Osteoblast (primary cell): Measurements from ENCODE around the gene TNFSF13B. TPM values are rescaled to one million over a fixed set of nuclear protein-coding genes. Genes with fewer than 3 reads are reported as not detected.
"Not testable (repeated sequence)": the region's sequence is repeated elsewhere in the genome, so short reads cannot be mapped to it uniquely, and the experiment has no call there.

ENCODE experiments used
- DNase-seq: peaks from one replicate; pipeline ENCODE4 v3.0.0; 2011; ENCODE audit warnings: low spot score, mixed read lengths; ENCODE audit not compliant: insufficient read length; ENCODE audit errors: missing footprints
- H2AFZ ChIP-seq: 2 replicates; pipeline ENCODE4 v1.6.0; 2011; ENCODE audit warnings: mild to moderate bottlenecking, low read length
- H3K27ac ChIP-seq: 2 replicates; pipeline ENCODE4 v1.5.1; 2011; ENCODE audit warnings: mild to moderate bottlenecking, low read depth, low read length, moderate library complexity
- H3K27me3 ChIP-seq: 2 replicates; pipeline ENCODE4 v1.6.0; 2012; ENCODE audit warnings: mild to moderate bottlenecking, control low read depth, inconsistent platforms, low read length, moderate library complexity; ENCODE audit not compliant: insufficient read depth
- H3K36me3 ChIP-seq: 2 replicates; pipeline ENCODE4 v1.5.1; 2011; ENCODE audit warnings: mild to moderate bottlenecking, low read length, control low read depth, moderate library complexity; ENCODE audit not compliant: insufficient read depth
- H3K4me1 ChIP-seq: 2 replicates; pipeline ENCODE4 v1.5.1; 2011; ENCODE audit warnings: mild to moderate bottlenecking, low read length, control low read depth, moderate library complexity; ENCODE audit not compliant: insufficient read depth
- H3K4me2 ChIP-seq: 2 replicates; pipeline ENCODE4 v1.6.0; 2011; ENCODE audit warnings: mild to moderate bottlenecking, low read length; ENCODE audit not compliant: insufficient read depth
- H3K4me3 ChIP-seq: fragments of 200-600 bp; sonication (generic); 3 replicates; pipeline ENCODE4 v1.5.1; 2012; ENCODE audit warnings: mild to moderate bottlenecking, low read length, inconsistent platforms; ENCODE audit not compliant: insufficient read depth
- H3K79me2 ChIP-seq: 2 replicates; pipeline ENCODE4 v1.6.0; 2012; ENCODE audit warnings: mild to moderate bottlenecking, low read length, control low read depth, inconsistent platforms; ENCODE audit not compliant: insufficient read depth
- H3K9me3 ChIP-seq: 2 replicates; pipeline ENCODE4 v1.5.1; 2011; ENCODE audit warnings: low read depth, low read length, control low read depth
- H4K20me1 ChIP-seq: 2 replicates; pipeline ENCODE4 v1.6.0; 2012; ENCODE audit warnings: mild to moderate bottlenecking, low read length, control low read depth; ENCODE audit not compliant: insufficient read depth
- CTCF ChIP-seq: IDR thresholded peaks from 2 replicates; pipeline ENCODE4 v1.5.1; 2011; ENCODE audit warnings: mild to moderate bottlenecking, low read depth, low read length, moderate library complexity; ENCODE audit errors: extremely low read depth
- total RNA-seq: library from RNA; depleted of rRNA; stranded (reverse); fragments of >200 nt; gene quantifications from 2 replicates; pipeline ENCODE4 v1.2.3, GENCODE V29; 2012

The TNFSF13B gene
- total RNA-seq, 1 donor: 2.2 TPM

- no peak overlapping the region for H2AFZ ChIP-seq
- no peaks in the 10 kb centered on the region for H3K79me2 ChIP-seq
- no peak for TF ChIP-seq CTCF
- H3K36me3 ChIP-seq: no peaks in the 10 kb centered on the region
- H3K27me3 ChIP-seq: no peaks in the 10 kb centered on the region
- no peak overlapping the region for H3K4me3 ChIP-seq
- no peaks in the 10 kb centered on the region for H3K9me3 ChIP-seq
- no peak overlapping the region for H3K4me2 ChIP-seq
- H3K27ac ChIP-seq: no peak overlapping the region
- H3K4me1 ChIP-seq: peaks cover 8% of the 10 kb centered on the region
- no peaks in the 10 kb centered on the region for H4K20me1 ChIP-seq
- no peak for DNase-seq
Observed at GRCh38 chr13:108267347-108267746, 2.2 kb upstream of the TNFSF13B start.

- H3K4me1 ChIP-seq, H2AFZ ChIP-seq, H3K79me2 ChIP-seq, H3K4me2 ChIP-seq, DNase-seq, H3K36me3 ChIP-seq, H3K27ac ChIP-seq, H3K27me3 ChIP-seq, H3K9me3 ChIP-seq, H3K4me3 ChIP-seq, H4K20me1 ChIP-seq: not testable (repeated sequence)
Observed at GRCh38 chr13:108267855-108268254, 1.7 kb upstream of the TNFSF13B start.

GRCh38 chr13:108268466-108269112 is 929 bp upstream of the TNFSF13B start:
- Histone ChIP-seq H3K9me3 (no peaks in the 10 kb centered on the region), H2AFZ (no peak overlapping the region), H3K79me2 (no peaks in the 10 kb centered on the region), H4K20me1 (no peaks in the 10 kb centered on the region), H3K27me3 (no peaks in the 10 kb centered on the region), H3K4me3 (no peak overlapping the region), H3K4me1 (peaks cover 8% of the 10 kb centered on the region), H3K4me2 (no peak overlapping the region), H3K36me3 (no peaks in the 10 kb centered on the region), H3K27ac (no peak overlapping the region)
- no peak for DNase-seq
- TF ChIP-seq CTCF: no peak

GRCh38 chr13:108270442-108270841 is 924 bp downstream of the TNFSF13B start:
- H3K4me2 ChIP-seq: peak overlapping the region; percentile 93
- DNase-seq: no peak
- no peaks in the 10 kb centered on the region for H3K36me3 ChIP-seq
- no peaks in the 10 kb centered on the region for H3K9me3 ChIP-seq
- H3K27me3 ChIP-seq: no peaks in the 10 kb centered on the region
- no peaks in the 10 kb centered on the region for H3K79me2 ChIP-seq
- no peaks in the 10 kb centered on the region for H4K20me1 ChIP-seq
- peaks cover 8% of the 10 kb centered on the region for H3K4me1 ChIP-seq
- peak overlapping the region; percentile 80 for H2AFZ ChIP-seq
- H3K27ac ChIP-seq: no peak overlapping the region
- H3K4me3 ChIP-seq: peak overlapping the region; percentile 74
- no peak for TF ChIP-seq CTCF
